Measurements from ENCODE around the gene CCDC24.

GRCh38 chr1:44024903-44025525 is 33.6 kb downstream of the CCDC24 start:
- TF ChIP-seq POLR2AphosphoS5 (IDR thresholded peaks at IDR 0.05; ENCODE audit: borderline replicate concordance, low read depth, low read length) (no peak), EZH2 (IDR thresholded peaks at IDR 0.05) (no peak), FOXP2 (optimal IDR thresholded peaks at IDR 0.05; ENCODE audit: control extremely low read depth, extremely low read length, insufficient read depth) (no peak)

Data from SK-N-MC (cell line).